H1 (cell line): ENCODE measurements around the gene SELENOV. TPM values are rescaled to one million over a fixed set of nuclear protein-coding genes. Genes with fewer than 3 reads are reported as not detected.

ENCODE experiments used
- EGR1 ChIP-seq: IDR thresholded peaks from 2 replicates; pipeline ENCODE4 v1.6.1; 2011; ENCODE audit warnings: low read depth, low read length, borderline replicate concordance
- GTF2F1 ChIP-seq: IDR thresholded peaks from 2 replicates; pipeline ENCODE4 v1.6.1; 2012; ENCODE audit warnings: low read depth, low read length, improper control_type of control experiment, borderline replicate concordance
- SIN3A ChIP-seq, 2 experiments: IDR thresholded peaks in 1 of 2; conservative IDR thresholded peaks in 1 of 2; 2 replicates each; pipeline ENCODE4 v1.6.1; 2011 to 2012; ENCODE audit warnings: low read length in 2 of 2, improper control_type of control experiment in 1 of 2, low read depth in 1 of 2, mild to moderate bottlenecking in 1 of 2
- SUZ12 ChIP-seq: fragments of 200-600 bp; sonication (generic); IDR thresholded peaks from 2 replicates; pipeline ENCODE4 v1.6.1; 2012; ENCODE audit warnings: mild to moderate bottlenecking, inconsistent platforms, low read length, moderate library complexity, mixed read lengths
- TAF7 ChIP-seq: optimal IDR thresholded peaks from 2 replicates; pipeline ENCODE3; 2011; ENCODE audit warnings: low read depth, mild to moderate bottlenecking, inconsistent platforms, low read length, moderate library complexity, borderline replicate concordance
- polyA plus RNA-seq, 7 experiments: library from polyadenylated mRNA; depleted of rRNA in 3 of 7; stranded (reverse) in 5 of 7; unstranded in 2 of 7; fragments of >200 nt in 5 of 7; fragments of 200-250 nt in 2 of 7; gene quantifications; 1 replicate in 5 of 7; 2 replicates in 1 of 7; 4 replicates in 1 of 7; pipeline versions ENCODE4 v1.2.1 to v1.2.3, GENCODE V29; 2011 to 2013; ENCODE audit warnings: missing spikeins in 2 of 7, mixed read lengths in 2 of 7
- total RNA-seq: library from RNA; stranded (reverse); fragmentation: NEBNext Ultra II Directional; extraction: Animal tissue kit (Norgen Biotek cat#: 25700); gene quantifications from 2 replicates; pipeline ENCODE4 v1.2.1, GENCODE V29; 2021

The SELENOV gene
- total and polyA plus RNA-seq, 2 of the 8 experiments (the other 6 are each of a cell fraction or from before 2014, with no cell fraction given), result 8.4 to 10.7 TPM

- TF ChIP-seq TAF7 (no peak), SIN3A (conservative IDR thresholded peaks at IDR 0.05 in 1 of 2, IDR thresholded peaks at IDR 0.05 in 1 of 2; ENCODE audit: low read depth in 1 of 2, low read length in 2 of 2) (no peak), EGR1 (no peak), SUZ12 (no peak), GTF2F1 (no peak)
These were observed 47.0 kb upstream of the SELENOV start (continued) for GRCh38 chr19:39467941-39468340.
